ENCODE results near the gene PABPC3. TPM values are rescaled to one million over a fixed set of nuclear protein-coding genes. Genes with fewer than 3 reads are reported as not detected.

PABPC3 gene
- total RNA-seq, 2 donors from 2014 or later, result 0.10 TPM; not detected in 1

GRCh38 chr13:25109341-25109740 lies 13.4 kb downstream of the PABPC3 start:
- ATAC-seq, result no peak
- intact Hi-C loops (cut with DNase I), result no loop called here
- no peak for DNase-seq

DNA sequence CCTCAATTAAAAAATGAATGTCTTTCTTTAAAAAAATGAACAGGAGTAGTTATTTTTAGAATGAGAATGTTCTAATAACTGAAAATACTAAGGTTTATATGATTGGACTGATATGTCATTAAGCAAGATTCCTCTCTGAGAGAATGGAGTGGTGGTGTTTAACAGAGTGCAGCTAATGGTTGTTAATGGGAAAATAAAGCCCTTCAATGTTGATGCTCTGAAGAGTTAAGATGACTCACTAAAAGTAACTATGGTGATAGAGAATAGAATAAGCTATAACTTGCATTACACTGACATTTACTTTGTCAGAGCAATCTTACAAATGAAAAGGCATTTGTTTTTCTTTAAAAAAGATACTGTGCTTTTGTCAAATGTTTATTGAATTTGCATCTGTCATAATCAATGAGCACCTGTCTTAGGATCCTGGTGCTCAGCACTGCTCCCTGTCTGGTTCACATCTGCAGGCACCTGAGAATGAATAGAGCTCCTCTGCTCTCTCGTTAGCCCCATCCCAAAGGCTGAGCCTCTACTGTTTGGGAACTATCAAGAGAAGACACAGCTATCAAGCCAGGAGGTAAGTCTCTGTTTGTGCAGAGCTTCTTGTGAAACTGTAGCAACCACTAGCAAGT lies 15.1 kb downstream of the PABPC3 start:
- DNase-seq, result no peak

DNA sequence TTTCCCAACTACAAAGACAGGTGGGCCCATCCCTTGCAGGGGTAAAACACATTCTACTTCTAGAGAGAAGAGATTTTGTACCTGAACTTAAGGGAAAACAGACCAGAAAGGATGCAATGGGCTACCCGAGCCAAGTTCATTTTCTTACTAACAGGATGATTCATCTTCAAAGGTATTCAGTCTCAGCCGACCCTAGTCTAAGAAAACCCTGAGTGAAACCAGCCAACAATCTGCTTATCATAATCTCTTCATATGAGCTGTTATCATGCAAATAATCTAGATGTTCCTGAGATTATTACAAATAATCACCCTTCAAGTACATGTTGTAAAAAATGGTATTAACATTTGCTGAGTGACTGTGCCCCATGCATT lies 15.6 kb downstream of the PABPC3 start:
- ATAC-seq (no peak), DNase-seq (no peak)
- intact Hi-C loops (cut with DNase I), result loop anchor here in 1 of 2 donors (5.0 kb wide), 1 partner anchor 109 kb away; no protein-coding TSS in a partner anchor

More for the DNA sequence above, 15.1 kb downstream of the PABPC3 start:
- intact Hi-C loops (cut with DNase I), result loop anchor here in 1 of 2 donors (5.0 kb wide), 1 partner anchor 109 kb away; no protein-coding TSS in a partner anchor
- ATAC-seq, result no peak

DNA sequence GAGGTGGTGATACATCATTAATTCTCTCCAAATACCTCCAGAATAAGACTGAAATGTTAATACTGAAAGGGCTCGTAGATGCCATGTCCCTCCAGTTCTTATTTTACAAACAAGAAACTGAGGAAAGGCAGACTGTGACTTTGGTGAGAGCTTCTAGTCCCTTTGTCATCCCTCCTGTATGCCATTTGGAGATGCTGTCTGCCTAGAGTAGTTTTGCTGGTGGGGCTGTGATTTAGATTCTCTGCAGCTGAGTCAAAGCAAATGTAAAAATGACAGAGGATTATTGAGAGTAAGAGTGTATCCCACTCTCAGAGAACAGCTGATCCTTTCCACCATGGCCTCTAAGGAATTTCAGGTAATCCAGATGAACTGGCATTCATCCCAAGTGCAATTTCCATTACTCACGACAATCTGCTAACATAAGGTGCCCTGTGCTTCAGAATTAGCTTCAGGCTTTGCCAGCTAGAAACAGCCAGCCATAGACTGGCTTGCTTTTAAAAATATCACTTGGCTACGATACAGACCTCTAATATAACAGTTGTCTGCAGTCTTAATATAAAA lies 16.8 kb downstream of the PABPC3 start:
- intact Hi-C loops (cut with DNase I), result loop anchor here in 1 of 2 donors (5.0 kb wide), 1 partner anchor 110 kb away; no protein-coding TSS in a partner anchor
- no peak for ATAC-seq

GRCh38 chr13:25114220-25114619 lies 18.3 kb downstream of the PABPC3 start:
- DNase-seq, result peak; percentile 61
- intact Hi-C loops (cut with DNase I), result loop anchor here in 1 of 2 donors (5.0 kb wide), 1 partner anchor 112 kb away; no protein-coding TSS in a partner anchor
- peak; percentile 57 to 85 for ATAC-seq

More for the DNA sequence above, 16.8 kb downstream of the PABPC3 start:
- DNase-seq, result no peak

GRCh38 chr13:25116044-25116443 lies 20.1 kb downstream of the PABPC3 start:
- no peak for ATAC-seq
- DNase-seq, result no peak
- intact Hi-C loops (cut with DNase I), result no loop called here

- DNase-seq, result no peak
- no peak for ATAC-seq
- intact Hi-C loops (cut with DNase I), result no loop called here
Measured at GRCh38 chr13:25117312-25117711, 21.4 kb downstream of the PABPC3 start.

GRCh38 chr13:25118378-25118905 lies 22.5 kb downstream of the PABPC3 start:
- no peak for DNase-seq
- no peak for ATAC-seq
- intact Hi-C loops (cut with DNase I), result no loop called here

DNA sequence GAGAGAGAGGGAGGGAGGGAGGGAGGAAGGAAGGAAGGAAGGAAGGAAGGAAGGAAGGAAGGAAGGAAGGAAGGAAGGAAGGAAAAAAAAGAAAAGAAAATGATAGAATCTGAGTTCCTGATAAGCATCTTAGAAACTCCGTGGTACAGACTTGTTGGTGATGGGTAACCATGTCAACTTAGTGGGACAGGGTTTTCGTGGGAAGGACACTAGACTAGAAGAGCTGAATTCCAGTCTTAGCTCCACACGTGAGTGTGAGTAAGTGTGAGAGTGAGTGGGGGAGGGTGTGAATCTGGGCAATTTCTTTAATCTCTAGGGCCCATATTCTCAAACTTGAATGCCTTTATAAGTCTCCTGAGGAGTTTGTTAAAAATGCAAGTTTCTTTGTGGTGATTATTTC lies 35.0 kb downstream of the PABPC3 start:
- intact Hi-C loops (cut with DNase I), result no loop called here
- no peak for ATAC-seq

GRCh38 chr13:25131881-25132420 lies 36.0 kb downstream of the PABPC3 start:
- DNase-seq (no peak), ATAC-seq (no peak)
- intact Hi-C loops (cut with DNase I), result no loop called here

More for the DNA sequence above, 35.0 kb downstream of the PABPC3 start:
- no peak for DNase-seq

- intact Hi-C loops (cut with DNase I), result no loop called here
- DNase-seq (no peak), ATAC-seq (no peak)
Measured at GRCh38 chr13:25132751-25133390, 36.9 kb downstream of the PABPC3 start.

DNA sequence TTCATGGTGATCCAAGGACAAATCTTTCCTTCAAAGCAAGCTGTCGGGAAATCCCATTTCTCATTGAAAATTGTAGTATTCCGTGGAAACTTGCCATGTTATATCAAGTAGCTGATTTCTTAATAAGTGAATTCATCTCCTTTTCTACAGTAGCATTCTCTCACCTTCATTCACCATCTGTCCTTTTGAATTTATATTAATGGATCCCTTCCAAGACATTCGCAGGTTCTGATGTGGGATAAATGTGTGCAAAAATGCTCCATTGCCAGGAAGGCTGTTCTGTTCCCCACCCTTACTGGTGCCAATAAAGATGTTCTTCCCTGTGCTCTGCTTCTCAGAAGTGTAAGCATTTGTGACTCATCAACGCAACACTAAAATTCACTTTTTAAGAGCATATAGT lies 40.0 kb downstream of the PABPC3 start:
- no peak for ATAC-seq
- intact Hi-C loops (cut with DNase I), result no loop called here

DNA sequence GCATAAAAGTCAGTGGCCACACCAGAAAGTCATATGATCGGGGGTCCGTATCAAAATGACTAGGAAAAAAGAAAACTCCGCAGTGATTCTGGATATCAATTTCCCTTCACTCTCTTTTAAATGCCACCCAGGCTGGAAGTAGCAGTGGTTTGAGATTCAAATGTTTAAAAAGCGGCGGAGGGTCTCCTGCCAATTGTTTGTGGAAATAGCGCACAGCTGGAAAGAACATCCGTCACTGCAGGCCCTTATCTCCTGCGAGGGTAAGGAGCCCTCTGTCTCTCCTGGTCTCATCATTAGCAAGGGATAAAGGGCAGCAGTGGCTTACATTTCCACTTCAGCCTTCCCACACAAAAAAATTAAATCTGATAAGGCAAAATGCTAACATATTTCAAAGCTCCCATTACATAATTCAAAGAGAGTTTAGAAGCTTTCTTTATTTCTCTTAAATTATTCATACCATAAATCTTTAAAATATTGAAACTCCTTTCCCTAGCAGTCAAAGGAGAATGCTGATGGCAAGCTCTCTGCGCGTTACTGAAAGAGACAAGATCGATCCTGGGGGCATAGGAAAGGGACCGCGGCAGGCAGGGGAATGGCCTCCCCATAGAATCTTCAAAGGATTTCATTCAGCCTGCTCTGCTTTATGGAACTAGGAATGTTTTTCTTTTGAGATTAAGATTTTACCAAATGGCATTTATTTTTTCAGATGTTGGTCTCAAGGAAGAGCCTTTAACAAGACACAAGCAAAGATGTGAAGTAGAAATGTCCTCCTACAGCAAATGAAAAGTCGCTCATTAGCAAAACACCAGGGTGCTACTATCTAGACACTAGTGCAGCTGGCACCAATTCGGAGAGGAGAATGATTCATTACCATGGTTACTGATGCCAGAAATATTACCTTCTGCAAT lies 41.2 kb downstream of the PABPC3 start:
- ATAC-seq, result no peak
- intact Hi-C loops (cut with DNase I), result no loop called here
- DNase-seq, result no peak

More for the DNA sequence above, 40.0 kb downstream of the PABPC3 start:
- DNase-seq, result no peak

DNA sequence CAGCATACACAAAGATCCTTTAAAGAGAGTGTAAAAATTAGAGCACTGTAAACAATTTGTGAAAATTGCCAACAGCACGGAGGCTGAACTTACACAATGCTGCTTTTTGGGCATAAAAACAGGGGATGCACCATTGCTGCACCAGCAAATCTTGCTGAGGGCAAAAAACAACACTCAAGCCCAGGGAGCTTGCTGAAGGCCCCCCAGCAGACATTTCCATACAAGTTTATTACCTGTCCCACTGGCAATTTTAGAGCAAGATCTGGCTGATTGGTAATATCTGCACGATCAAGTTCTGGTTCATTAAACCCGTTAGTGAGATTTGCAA lies 41.8 kb downstream of the PABPC3 start:
- DNase-seq, result no peak
- intact Hi-C loops (cut with DNase I), result no loop called here
- ATAC-seq, result no peak

DNA sequence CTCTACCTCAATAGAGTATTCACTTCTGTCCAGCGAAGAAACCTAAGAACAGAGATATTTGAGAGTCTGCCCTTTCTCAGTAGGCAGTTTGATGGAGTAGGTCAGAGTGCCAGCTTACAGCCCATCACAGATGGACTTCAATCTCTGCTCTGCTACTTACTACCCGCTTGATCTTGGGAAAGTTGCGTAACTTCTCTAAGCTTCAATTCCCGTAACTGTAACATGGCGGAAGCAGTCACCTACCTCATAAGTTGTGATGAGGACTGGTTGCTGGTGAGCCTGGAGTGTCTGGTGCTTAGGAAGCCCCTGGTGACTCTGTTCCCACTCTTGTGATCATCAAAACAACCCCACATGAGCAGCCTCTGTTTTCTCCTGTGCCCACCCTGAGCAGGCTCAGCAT lies 45.1 kb downstream of the PABPC3 start:
- intact Hi-C loops (cut with DNase I), result no loop called here
- ATAC-seq, result no peak
- no peak for DNase-seq

DNA sequence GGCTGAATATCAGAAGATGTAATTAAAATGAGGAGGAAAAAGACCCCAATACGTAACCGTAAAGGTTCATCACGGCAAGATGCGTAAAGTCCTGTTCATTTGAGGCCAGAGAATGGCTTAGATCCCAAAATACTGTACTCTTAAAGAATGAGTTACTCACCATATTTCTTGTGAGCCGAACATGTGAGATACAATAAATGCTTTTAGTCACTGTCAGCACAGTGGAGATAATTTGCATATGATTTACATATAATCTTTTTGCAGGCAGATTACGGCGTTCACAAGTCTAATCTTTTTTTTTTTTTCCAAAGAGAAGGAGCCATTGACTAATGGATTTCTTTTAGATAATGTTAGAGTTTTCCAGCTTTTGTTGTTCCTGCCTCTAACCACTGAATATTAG lies 47.8 kb downstream of the PABPC3 start:
- DNase-seq, result no peak
- ATAC-seq, result no peak
- intact Hi-C loops (cut with DNase I), result no loop called here

DNA sequence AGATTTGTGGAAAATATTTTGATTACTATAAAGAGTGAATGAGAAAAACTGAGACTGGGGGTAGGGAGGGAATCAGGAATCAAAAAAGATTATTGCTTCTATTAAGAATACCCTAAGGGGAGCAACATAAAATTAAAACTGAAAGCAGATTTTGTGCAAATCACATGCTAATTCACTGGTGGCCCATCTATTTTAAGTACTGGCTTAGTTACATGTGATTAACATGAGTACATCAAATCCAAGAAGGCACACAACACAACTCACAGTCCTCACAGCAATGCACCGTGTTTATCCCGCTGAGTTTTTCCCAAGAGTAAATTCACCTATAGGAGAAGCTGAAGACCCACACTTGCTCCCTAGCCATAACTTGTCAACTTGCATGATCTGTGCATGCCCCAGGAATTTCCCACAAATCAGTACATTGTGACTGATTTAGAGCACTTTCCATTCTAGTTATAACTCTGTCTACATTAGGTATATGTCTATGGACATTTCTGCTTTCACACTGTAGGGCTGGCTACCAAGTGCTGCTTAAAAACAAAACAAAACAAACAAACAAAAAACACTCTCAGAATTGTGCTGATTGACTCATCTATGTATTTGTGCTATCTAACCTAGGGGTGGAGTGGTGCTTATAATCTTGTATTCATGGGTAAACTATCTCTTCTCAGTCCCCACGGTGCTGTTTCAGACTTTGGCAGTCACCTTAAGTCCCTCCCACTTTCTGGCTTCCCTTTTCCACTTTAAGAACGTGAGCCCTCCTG lies 51.9 kb downstream of the PABPC3 start:
- ATAC-seq (no peak), DNase-seq (no peak)
- intact Hi-C loops (cut with DNase I), result no loop called here

GRCh38 chr13:25148402-25148771 lies 52.5 kb downstream of the PABPC3 start:
- DNase-seq, result no peak
- no peak for ATAC-seq
- intact Hi-C loops (cut with DNase I), result no loop called here

All from left cardiac atrium (tissue), 4 donors.